HG03039 (cell line): ENCODE results near the gene SLC50A1.
A peak's percentile ranks its signal among the peaks of the same experiment; 100 is the strongest.
"Not testable (repeated sequence)": the region's sequence is repeated elsewhere in the genome, so short reads cannot be mapped to it uniquely, and the experiment has no call there.

Experiments used
- ATAC-seq: cut with Tn5 transposase; IDR thresholded peaks from one replicate; pipeline ENCODE4 v1.9.1; 2021; ENCODE audit warnings: mild to moderate bottlenecking, moderate library complexity; ENCODE audit not compliant: unreplicated experiment

Gene SLC50A1

DNA sequence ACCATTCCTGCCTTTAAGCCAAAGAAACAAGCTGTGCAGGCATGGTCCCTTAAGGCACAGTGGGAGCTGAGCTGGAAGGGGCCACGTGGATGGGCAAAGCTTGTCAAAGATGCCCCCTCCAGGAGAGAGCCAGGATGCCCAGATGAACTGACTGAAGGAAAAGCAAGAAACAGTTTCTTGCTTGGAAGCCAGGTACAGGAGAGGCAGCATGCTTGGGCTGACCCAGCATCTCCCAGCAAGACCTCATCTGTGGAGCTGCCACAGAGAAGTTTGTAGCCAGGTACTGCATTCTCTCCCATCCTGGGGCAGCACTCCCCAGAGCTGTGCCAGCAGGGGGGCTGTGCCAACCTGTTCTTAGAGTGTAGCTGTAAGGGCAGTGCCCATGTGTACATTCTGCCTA, 1.3 kb upstream of the SLC50A1 start:
- ATAC-seq: no peak

DNA sequence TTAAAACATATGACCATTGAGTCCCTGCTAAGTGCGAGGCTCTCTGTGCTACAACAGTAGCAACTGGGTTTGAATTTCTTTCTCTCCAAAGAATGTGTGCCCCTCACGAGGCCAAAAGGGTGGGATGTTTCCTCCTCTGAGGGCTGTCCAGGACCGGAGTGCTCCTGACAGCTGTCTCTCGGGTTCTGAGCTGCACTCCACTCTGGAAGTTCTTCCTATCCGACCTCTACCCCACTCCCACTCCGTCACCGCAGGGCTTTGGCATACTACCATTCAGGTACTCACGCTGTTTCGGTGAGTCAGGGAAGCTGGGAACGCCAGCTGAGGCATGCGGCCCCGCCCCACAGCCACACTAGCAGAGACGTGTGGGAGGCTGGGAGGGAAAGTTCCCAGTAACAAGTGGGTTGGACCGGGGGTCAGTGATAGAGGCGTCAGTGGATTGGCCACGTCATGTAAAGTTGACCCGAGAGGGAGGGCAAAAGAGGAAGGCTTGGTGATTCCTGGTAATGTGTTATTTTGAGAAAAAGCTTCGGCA, 705 bp upstream of the SLC50A1 start:
- ATAC-seq: peak; percentile 29

DNA sequence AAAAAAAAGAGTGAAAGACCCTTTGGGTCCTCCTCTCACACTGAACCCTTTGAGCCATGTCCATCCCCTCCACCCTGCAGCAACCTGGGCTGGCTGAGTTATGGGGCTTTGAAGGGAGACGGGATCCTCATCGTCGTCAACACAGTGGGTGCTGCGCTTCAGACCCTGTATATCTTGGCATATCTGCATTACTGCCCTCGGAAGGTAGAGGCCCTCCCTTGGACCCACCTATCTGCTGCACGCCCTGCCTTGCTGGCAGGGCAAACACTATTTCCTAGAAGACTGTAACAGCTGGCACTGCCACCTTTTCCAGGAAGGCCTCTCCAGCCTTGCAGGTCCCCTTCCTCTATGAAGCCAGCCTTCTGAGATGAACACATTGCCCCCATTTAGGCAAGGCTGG, 1.1 kb downstream of the SLC50A1 start:
- ATAC-seq: no peak

DNA sequence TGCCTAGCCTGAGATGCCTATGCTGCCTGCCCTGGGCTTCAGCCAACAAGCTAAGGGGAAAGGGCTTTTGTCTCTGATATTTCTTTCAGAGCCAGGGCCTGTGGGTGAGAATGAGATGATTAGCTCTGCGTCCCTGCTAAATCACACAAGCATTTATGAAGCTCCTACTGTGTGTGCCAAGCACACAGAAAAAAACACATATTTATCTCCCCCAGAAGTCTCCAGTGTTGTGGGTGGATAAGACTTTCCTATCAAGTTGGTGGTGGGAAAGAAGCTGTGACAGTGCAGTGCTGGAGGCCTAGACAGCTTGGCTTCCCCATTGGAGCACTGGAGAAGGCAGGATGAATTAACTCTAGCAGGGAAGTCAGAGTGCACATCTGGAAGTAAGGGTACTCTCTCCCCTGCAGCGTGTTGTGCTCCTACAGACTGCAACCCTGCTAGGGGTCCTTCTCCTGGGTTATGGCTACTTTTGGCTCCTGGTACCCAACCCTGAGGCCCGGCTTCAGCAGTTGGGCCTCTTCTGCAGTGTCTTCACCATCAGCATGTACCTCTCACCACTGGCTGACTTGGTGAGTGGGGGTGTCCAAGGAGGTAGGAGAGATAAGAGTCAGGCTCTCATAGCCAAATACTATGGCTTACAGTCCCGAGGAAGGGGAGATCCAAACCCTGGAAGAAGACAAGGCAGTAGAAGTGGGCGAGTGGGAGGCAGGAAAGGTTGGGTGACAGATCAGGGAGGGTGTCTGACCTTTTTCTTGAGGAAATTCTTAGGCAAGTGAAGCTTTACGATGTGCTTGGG, 1.7 kb downstream of the SLC50A1 start:
- no peak for ATAC-seq

DNA sequence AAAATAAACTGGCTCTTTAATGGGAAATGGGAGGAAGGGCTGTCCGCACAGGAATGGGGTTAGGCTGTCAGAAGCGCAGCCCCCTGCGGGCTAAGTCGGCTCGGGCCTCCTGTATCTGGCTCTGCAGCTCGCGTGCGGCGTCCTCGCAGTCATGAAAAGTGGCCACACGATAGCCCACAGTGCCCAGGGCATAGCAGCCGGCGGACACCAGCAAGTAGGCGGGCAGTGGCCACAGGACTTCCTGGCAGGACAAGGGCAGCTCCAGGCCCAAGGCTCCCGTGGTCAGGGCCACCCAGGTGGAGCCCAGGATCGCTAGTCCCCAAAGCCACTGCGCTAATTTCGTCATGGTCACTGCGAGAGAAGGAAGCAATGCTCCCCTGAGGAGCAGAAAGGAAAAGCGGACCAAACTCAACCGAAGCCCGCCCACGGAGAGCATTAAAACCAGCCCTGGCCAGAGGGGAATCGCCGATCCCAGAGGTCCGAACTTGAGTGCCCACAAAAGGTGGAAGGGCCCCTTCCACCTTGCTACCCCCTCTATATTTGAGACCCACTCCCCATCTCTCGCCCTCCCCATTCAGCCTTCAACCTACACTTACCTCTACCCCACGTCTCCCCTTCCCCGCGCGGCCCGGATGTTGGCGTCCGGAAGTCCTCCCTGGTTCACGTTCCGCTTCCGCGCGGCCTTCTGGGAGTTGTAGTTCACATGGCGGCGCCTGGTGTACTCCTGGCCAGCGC, 4.4 kb downstream of the SLC50A1 start, which contains the start of gene DPM3:
DPM3 (minus strand) TSS at position 637 of the 735 bp plus-strand sequence; CDS start at position 346, 291 bp downstream.
- ATAC-seq: peak; percentile 47

DNA sequence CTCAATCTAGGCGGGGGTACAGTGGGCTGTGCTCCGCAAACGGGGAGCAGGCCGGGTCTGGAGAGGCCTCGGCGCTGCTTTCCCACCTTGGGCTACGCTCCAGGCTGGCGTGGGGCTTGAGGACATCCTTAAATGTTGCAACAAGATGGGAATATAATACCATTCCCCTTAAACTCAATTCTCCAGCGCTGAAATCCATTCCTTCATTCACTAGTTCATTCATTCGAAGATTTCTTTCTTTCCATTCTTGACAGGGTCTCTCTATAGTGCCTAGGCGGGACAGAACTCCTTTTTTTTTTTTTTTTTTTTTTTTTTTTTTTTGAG, 4.9 kb downstream of the SLC50A1 start:
- no peak for ATAC-seq

DNA sequence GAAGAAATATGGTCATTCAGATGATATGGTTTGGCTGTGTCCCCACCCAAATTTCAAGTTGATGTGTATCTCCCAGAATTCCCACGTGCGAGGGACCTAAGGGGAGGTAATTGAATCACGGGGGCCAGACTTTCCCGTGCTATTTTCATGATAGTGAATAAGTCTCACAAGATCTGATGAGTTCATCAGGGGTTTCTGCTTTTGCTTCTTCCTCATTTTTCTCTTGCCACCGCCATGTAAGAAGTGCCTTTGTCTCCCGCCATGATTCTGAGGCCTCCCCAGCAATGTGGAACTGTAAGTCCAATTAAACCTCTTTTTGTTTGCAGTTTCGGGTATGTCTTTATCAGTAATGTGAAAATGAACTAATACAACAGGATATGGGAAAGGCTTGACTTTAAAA, 6.1 kb downstream of the SLC50A1 start:
- ATAC-seq: no peak

DNA sequence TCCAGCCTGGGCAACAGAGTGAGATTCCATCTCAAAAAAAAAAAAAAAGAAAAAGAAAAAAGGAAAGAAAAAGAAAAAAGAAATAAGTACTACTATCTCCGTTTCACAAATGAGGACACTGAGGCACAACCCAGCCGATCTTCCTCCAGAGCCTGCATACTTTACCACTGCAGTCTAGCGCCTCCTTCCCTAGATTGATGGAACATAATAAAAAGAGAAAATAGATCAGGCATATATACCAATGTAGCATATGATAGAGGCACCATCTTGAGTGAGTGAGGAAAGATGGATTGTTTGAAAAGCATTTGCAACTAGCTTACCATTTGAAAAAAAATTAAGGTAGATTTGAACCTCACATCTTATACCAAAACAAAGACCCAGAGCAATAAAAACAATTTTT, 9.8 kb downstream of the SLC50A1 start:
- ATAC-seq: no peak

DNA sequence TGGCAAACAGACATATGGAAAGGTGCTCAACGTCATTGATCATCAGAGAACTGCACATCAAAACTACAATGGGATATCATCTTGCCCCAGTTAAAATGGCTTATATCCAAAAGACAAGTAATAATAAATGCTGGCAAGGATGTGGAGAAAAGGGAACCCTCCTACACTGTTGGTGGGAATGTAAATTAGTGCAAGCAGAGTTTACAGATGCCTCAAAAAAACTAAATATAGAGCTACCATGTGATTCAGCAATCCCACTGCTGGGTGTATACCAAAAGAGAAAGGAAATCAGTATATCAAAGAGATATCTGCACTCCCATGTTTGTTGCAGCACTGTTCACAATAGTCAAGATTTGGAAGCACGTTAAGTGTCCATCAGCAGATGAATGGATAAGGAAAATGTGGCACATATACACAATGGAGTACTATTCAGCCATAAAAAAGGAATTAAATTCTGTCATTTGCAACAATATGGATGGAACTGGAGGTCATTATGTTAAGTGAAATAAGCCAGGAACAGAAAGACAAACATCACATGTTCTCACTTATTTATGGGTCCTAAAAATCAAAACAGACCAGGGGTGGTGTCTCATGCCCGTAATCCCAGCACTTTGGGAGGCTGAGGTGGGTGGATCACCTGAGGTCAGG, 20.5 kb downstream of the SLC50A1 start:
- ATAC-seq: not testable (repeated sequence)

DNA sequence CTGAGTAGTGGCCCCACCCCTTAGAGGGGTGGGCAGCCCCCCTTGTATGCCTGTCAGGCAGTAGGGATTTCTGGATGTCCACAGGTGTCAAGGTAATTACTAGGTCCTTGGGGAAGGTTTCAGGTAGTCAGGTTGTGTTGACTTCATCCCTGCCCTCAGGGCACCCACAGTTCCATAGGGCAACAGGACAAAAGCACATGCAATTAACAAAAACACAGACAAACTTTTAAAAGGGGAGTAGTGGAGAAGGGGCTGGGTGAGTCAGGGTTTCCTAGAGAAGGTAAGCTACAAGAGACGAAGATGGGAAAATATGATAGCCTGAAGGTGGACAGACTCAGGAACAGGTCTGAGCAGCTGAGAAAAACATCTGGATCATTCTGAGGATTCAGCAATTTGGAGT, 23.3 kb downstream of the SLC50A1 start:
- no peak for ATAC-seq

DNA sequence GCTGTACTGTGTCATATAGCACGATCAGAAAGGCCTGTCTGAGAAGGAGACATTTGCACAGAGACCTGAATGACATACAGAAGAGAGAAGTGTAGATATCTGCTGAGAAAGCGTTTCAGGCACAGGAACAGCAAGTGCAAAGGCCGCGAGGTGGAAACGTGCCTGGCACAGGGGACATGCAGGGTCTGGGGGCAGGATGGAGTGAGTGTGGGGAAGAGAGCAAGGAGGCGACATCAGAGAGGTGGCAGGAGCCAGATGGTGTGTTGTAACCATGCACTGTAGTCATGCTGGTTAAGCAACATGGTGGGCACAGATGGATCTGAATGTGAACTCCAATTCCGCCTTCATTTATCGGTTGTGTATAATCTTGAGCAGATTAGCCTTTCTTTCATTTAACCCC, 24.5 kb downstream of the SLC50A1 start:
- ATAC-seq: no peak

DNA sequence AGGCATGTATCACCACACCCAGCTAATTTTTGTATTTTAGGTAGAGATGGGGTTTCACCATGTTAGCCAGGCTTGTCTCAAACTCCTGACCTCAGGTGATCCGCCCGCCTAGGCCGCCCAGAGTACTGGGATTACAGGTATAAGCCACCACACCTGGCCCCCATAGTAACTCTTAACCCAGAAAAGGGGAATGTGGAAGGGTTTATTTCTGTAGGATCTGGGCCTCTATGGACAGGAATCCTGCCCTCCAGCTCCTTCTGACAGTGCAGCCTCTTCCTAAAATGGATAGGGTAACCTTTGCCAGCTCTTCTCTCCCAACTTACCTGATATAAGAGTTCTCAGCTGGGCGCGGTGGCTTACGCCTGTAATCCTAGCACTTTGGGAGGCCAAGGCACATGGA, 27.0 kb downstream of the SLC50A1 start:
- not testable (repeated sequence) for ATAC-seq

DNA sequence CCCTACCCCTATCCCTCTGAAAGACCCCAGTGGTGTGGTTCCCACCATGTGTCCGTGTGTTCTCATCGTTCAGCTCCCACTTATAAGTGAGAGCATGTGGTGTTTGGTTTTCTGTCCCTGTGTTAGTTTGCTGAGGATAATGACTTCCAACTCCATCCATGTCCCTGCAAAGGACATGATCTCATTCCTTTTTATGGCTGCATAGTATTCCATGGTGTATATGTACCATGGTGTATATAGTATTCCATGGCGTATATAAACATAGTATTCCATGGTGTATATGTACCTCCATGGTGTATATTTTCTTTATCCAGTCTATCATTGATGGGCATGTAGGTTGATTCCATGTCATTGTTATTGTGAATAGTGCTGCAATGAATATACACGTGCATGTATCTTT, 28.1 kb downstream of the SLC50A1 start:
- ATAC-seq: not testable (repeated sequence)

DNA sequence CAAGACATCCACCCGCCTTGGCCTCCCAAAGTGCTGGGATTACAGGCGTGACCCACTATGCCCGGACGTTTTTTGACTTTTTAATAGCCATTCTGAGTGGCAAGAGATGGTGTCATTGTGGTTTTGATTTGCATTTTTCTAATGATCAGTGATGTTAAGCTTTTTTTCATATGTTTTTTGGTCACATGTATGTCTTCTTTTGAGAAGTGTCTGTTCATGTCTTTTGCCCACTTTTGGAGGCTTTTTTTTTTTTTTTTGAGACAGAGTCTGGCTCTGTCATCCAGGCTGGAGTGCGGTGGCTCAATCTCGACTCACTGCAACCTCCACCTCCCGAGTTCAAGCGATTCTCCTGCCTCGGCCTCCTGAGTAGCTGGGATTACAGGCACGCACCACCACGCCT, 29.0 kb downstream of the SLC50A1 start:
- ATAC-seq: not testable (repeated sequence)

DNA sequence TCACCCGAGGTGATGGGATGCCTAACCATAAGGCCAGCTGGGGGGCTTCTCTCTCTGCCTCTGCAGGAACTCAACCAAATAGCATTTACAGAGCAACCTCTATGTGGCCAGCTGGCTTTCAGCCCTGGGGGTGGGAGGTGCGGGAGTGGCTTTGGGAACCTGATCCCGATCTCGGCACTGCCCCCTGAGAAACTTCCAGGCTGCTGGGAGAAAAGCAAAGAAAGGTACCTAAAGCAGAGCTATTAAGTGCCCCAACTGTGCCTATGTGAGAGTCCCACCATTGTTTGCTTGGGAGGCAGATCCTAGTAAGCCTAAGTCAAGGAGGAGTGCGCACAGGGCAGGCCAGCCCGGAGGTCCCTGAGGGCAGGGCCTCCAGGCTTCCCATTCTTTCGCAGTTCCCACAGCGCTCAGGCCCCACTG, 30.4 kb downstream of the SLC50A1 start:
- no peak for ATAC-seq

DNA sequence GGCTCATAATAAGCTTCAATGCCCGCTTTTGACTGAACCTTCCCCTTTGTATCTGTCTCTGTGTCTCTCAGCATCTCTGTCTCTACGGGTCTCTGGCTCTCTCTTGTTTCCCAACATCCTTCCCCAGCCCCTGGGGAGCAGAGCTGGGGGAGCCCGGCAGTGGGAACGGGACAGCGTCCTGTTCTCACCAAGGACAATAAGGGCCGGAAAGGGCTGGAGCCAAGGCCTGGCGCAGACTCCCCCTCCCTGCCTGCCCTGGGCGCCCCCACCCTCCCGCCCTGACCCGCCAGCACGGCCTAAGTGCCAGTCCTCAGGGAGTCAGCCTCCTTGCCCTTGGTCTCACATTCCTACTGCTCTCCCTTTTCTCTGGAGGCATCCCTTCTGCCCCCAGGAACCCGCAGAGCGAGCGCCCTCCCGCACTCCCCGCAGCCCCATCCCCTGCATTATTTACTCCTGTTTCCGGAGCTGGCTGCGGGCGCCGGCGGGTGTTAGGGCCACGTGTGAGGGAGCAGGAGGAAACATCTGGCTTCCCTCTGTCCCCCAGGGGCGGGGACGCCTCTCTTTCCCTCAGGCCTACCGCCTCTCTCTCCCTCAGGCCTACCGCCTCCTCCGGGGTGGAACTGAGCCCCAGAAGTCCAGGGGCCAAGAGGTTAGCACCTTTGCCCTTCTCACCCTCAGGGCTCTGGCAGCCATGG, 31.0 kb downstream of the SLC50A1 start:
- no peak for ATAC-seq

DNA sequence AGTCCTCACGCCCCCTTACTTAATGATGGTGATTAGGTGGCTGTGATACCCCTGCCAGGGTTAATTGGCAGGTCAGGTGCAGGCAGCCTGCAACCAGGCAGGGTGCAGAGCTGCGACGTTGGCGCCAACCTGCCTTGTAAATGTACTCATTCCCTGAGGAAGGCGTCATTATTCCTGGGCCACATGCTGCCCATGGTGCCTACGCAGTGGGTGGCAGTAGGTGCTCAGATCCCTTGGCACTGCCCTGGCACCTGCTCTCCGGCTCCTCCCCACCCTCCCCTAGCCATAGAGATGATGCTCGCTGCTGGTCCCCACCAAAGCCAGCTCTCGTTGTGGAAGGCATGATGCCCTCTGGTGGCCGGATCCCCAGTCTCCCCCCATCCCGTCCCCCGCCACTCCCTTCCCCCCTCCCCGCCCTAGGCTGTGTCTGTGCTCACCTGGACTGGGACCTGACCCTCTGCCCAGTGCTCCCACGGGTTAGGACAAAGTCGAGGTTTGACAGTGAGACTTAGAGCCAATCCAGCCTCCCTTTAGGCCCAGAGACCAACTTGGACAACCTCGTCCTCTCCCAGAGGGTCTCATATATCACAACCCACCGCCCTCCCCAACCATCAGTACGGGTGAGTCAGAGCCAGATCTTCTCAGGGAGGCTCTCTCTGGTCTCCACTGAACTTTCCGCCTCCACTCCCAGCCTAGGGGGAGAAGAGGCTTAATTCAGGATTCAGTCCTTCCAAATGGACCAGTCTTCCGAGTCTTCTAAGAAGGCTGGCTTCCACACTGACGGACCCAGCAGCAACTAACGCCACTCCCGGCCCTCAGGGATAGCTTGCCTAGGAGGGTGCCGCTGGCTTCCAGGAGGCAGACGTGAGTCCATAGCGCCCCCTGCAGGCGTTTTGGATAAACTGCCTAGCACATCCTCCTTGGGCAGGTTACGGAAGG, 31.8 kb downstream of the SLC50A1 start:
- ATAC-seq: no peak

DNA sequence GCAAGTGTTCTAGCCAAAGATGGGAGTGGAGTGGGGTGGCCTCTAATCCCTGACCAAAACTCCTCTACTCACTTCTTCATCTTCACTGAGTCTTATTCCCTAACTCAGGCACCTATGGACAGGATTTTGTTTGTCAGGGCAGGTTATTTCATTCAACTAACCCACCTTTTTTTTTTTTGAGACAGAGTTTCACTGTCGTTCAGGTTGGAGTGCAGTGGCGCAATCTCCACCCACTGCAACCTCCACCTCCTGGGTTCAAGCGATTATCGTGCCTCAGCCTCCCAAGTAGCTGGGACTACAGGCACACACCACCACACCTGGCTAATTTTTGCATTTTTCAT, 32.4 kb downstream of the SLC50A1 start:
- ATAC-seq: not testable (repeated sequence)

DNA sequence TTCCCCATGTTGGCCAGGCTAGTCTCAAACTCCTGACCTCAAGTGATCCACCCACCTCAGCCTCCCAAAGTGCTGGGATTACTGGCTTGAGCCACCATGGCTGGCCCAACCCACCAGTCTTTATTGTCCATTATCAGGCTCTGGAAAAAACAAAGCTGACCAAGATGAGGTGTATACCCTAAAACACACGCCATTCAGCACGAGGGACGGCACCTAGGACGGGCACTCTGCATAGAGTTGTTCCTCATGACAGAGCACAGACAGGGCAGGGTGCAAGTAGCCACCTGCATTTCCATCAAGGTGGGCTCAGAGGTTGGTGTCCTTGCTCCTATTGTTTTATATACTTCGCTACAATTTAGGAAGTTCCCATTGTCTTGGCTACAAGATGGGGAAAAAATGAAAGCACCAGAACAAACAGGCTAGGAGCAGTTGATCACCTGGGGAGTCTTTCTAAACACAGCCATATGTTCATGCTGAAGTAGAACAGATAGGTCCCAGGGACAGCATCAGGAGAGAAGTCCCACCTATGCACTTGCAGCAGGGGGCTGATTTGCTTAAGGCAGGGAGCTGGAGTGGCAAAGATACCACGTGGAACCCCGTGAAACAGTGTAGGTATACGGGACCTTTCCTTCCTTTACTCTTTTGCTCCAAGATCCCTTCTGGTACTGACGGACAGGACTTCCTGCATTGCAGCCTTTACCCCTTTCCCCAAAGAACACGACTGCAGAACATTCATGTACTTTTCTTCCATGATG, 33.0 kb downstream of the SLC50A1 start:
- no peak for ATAC-seq
